Stimulated activated CD8-positive, alpha-beta memory T cell treated with anti-CD3 and anti-CD28 coated beads, Interleukin-7, amount 100 ng/mL, for 48 hours (primary cell): ENCODE results near the gene MRPL16.

Experiments used
- DNase-seq, 2 donors: peaks; one replicate each; pipeline ENCODE4 v3.0.0-alpha.2; 2020; ENCODE audit warnings: low read depth in 1 of 2; ENCODE audit errors: extremely low read depth in 1 of 2

Gene MRPL16

GRCh38 chr11:59776210-59777066 is 34.1 kb downstream of the MRPL16 start:
- no peak for DNase-seq

GRCh38 chr11:59773083-59773440 is 37.5 kb downstream of the MRPL16 start:
- DNase-seq = no peak

DNA sequence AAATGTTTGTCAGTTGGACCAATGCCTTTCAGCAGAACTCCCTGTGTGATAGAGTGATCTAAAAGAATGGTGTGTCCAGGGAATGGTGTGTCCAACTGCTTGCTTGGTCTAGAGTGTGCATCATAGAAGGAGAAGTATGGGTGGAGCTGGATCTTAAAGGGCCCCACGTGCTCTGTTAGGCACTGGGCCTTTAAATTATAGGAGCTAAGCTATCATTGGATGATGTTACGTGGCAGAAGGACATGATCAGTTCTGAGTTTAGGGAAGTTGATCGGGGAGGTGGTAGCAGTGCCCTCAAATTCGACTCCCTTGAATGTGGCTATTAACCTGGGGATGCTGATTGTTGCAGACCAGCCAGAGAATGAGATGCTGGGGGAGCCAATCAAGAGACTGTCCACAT is 39.0 kb downstream of the MRPL16 start:
- DNase-seq = no peak

DNA sequence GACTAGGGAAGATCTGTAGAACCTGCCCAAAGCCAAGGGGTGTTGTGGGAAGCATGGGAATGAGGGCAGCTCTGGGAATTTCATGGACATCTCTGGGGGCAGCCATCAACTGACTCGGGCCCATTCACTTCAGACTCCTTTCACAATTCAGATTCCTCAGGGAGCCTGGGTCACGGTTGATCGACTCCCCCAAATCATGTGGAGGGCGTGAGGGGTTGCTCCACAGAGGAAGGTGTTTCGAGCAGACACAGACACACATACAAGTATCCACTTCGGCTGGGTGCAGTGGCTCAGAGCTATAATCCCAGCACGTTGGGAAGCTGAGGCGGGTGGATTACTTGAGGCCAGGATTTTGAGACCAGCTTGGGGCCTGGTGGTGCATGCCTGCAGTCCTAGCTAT is 39.7 kb downstream of the MRPL16 start:
- no peak for DNase-seq

- no peak for DNase-seq
These were observed 40.3 kb downstream of the MRPL16 start for GRCh38 chr11:59770319-59770718.

DNA sequence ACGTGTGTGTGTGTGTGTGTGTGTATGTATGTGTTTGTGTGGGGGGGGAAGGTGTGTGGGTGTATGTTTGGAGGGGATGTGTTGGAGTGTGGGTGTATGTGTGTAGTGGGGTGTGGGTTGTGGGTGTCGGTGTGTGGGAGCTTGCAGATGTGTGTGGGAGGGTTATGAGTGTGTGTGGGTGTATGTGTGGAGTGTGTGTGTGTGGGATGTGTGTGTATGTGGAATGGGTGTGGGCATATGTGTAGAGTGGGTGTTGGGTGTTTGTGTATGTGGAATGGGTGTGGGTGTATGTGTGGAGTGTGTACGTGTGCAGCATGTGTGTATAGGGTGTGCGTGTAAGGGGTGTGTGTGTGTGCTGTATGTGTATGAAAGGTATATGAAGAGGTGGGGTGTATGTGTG is 40.8 kb downstream of the MRPL16 start:
- no peak for DNase-seq

DNA sequence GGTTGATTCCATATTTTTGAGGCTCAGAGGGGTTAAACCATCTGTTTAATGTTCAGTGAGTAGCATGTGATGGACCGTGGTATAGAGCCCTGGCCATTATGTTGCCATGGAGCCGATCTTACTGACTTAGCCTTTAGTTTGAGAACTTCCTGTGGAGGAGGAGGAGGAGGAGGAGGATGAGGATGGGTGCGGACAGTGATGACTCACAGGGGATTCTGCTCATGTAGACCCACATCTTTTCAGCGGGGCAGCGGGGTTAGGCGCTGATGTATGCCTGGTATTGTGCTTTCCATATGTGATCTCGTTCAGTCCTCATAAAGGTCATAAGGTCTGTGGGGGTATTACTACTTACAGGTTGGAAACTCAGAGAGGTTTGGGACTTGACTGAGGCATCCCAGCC is 41.5 kb downstream of the MRPL16 start:
- no peak for DNase-seq

DNA sequence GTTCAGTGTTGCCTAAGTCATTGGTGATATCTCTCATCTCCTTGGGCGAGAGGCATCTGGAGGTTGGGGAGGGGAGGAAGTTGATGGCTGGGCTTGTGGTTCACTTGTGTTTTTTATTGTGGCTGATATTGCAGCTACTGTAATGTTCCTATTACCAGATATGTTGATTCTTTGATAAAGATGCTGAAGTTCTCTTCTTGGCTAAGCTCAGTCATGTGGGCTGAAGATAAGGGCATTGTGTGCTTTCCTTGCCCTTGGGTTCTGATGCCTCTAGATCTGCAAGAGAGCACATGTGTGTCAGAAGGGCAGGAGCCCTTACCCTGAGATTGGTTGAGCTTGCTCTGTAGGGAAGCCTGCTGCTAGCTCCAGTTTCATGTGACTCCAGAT is 43.4 kb downstream of the MRPL16 start:
- DNase-seq = no peak

DNA sequence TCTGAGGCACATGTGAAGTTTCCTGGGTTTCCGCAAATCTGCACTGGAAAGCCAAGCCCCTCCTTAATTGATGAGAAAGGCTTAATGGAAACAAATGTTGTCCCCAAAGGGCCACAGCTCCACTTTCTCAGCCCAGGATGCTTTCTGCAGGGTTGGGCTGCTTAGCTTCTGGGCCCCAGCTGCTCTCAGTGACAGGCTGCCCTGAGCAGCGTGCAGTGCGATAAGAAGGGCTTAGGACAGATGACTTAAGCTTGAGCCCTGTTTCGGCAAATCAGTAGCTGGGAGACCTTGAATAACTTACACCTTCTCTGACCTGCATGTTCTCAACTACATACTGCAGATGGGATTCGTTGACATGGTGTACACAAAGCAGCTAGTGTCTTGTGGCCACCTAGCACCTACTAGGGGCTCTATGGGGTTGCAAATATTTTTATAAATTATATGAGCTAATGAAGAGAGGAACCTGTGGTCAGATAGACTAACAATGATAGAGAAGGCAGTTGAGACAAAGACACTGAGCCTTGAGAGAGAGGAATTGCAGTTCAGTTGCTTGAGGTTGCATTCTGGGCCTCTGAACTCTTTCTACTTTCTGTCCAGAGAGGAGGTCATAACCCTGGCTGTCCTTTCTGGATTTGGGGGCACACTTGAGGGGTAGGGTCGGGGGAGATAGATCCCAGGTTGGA is 43.9 kb downstream of the MRPL16 start:
- DNase-seq = no peak

DNA sequence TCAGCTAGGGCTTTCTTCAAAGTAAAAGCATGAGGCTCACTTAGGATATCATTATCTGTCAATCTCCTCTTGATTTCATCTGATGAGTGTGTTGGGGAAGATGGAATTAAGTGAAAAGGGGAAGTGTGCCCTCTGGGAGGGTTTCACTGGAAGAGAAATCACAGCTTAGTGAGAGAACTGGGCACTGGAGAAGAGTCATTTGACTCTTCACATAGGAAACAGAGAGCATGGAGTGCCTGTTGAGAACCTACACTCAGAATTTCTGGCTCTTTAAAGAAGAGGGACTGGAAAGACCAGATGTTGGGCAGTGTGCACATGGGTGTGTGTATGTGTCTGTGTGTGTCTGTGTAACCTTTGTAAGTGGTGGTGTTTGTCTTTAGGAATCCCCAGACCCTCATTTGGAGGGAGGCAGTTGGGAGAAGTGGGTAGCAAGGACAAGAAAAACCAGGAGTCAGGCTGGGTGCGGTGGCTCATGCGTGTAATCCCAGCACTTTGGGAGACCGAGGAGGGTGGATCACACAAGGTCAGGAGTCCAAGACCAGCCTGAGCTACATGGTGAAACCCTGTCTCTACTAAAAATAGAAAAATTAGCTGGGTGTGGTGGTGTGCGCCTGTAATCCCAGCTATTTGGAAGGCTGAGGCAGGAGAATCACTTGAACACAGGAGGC is 45.4 kb downstream of the MRPL16 start:
- DNase-seq = no peak

- DNase-seq = no peak
These were observed 48.6 kb downstream of the MRPL16 start for GRCh38 chr11:59761993-59762392.

- DNase-seq = no peak
These were observed 49.8 kb downstream of the MRPL16 start for GRCh38 chr11:59760771-59761170.

- DNase-seq = no peak
These were observed 50.7 kb downstream of the MRPL16 start for GRCh38 chr11:59759900-59760299.

DNA sequence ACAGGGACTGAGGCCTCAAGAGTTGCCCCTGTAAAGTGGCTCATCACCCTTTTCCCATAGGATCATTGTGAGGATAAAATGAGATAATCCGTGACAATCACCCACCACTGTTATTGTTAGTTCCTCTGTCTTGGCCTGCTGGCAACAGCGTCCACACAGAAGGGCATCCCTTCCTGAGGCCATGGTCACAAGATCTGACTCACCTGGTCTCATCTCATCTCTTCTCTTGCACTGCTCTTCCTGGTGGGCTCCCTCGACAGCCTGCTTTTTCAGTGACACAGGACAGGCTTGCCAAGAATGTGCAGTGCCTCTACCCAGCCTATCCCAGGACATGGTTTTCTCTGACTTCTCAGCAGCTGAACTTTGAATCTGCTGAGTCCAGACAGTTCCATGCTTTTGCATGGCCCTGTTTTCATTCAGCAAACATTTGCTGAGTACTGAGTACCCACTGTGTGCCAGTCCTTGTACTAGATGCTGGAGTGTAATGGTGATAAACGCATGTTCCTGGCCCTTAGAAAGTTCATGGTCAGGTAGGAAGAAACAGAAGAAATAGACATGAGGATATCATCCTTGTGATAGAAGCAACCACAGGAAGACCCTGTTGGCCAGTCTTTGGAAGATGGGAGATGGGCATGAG is 52.1 kb downstream of the MRPL16 start:
- no peak for DNase-seq

DNA sequence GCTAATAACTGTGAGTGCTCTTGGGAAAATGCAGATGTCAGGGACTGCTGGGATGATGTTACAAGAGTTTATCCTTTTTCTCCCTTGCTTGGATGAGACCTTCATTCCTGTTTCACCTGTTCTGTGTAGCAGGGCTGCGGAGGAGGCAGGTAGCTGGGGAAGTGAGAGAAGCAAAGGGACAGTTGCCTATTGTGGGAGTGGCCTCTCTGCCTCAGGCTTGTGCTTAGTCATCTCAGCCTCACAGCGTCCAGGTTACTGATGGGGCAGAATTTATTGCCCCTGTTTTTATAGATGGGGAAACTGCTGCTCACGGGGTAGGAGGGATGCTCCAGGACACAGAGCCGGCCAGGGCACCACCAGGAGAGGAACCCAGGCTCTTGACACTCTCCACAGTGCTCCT is 53.7 kb downstream of the MRPL16 start:
- no peak for DNase-seq

GRCh38 chr11:59756558-59756840 is 54.1 kb downstream of the MRPL16 start:
- no peak for DNase-seq
